ENCODE measurements around the gene METTL25. TPM values are rescaled to one million over a fixed set of nuclear protein-coding genes. Genes with fewer than 3 reads are reported as not detected.

The METTL25 gene
- total and polyA plus RNA-seq, 10 of the 15 experiments (the other 5 are each of a cell fraction or from before 2014, with no cell fraction given): 5.6 to 11.3 (median 8.0) TPM

DNA sequence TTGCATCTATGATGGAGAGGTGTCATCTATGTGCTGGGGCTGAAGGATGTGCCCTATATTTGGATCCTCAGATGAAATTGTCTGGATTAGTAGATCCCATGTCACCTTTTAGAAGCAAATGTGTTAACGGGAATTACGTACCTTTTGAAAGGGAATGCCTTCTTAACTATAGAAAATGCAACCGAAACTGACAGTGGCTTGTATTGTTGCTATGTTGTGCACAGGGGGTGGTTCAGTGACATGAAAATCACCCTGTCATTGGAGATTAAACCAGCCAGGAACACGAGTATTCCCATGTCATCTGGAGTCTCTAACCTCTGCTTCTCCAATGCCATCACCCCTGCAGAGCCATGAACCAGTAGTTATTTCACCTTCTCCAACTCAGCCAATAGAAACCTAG lies 110.2 kb downstream of the METTL25 start:
- BruUV-seq (replicated peaks): no TSS peak
- H3K9me3 ChIP-seq (replicated peaks; ENCODE audit: control insufficient read depth, insufficient read depth, low read length): peaks cover 2% of the 10 kb centered on the region; the same call in 1 of the 3 replicates
- CTCF ChIA-PET: no interaction called here
- no peaks in the 10 kb centered on the region for H3K79me2 ChIP-seq (ENCODE audit: control insufficient read depth, insufficient read depth, low read length)
- POLR2A ChIA-PET: no interaction called here
- H3K27ac ChIP-seq (ENCODE audit: control insufficient read depth, insufficient read depth): no peak overlapping the region
- no peaks in the 10 kb centered on the region for H3K4me1 ChIP-seq (ENCODE audit: control insufficient read depth, insufficient read depth, low read length)
- DNase-seq (ENCODE audit: low read depth, low spot score): no peak
- RAD21 ChIA-PET (ENCODE audit: unreplicated experiment): no interaction called here
- no peak overlapping the region for H3K4me2 ChIP-seq (ENCODE audit: control insufficient read depth, insufficient read depth)
- in situ Hi-C loops (cut with MboI) (no loop called here), intact Hi-C loops (cut with micrococcal nuclease; ENCODE audit: unreplicated experiment) (no loop called here)
- H3K36me3 ChIP-seq (ENCODE audit: control insufficient read depth in 2 of 2, insufficient read depth in 2 of 2, low read length in 1 of 2): no peaks in the 10 kb centered on the region; a peak in 1 of 4 replicates
- SMC1A ChIA-PET (ENCODE audit: uncharacterized antibody, unreplicated experiment): no interaction called here
- H3K9ac ChIP-seq (ENCODE audit: control insufficient read depth, insufficient read depth, low read length): no peak overlapping the region
- ATAC-seq: no peak
- no peak overlapping the region for H2AFZ ChIP-seq (ENCODE audit: control insufficient read depth, low read depth, low read length)
- FAIRE-seq: peak; percentile 13
- 81% methylated on average over 4 of the region's 4 CpGs for WGBS (ENCODE audit: insufficient coverage, insufficient replicate concordance, low lambda C conversion rate, missing lambda C conversion rate)
- H3K27me3 ChIP-seq (replicated peaks in 1 of 2; ENCODE audit: control insufficient read depth in 2 of 2, insufficient read depth in 2 of 2, low read length in 1 of 2): no peaks in the 10 kb centered on the region
- H3K4me3 ChIP-seq: no peak overlapping the region
- H4K20me1 ChIP-seq (ENCODE audit: control insufficient read depth, insufficient read depth): no peaks in the 10 kb centered on the region
- TF ChIP-seq SUZ12 (IDR thresholded peaks at IDR 0.05; ENCODE audit: unreplicated experiment): no peak
- no peak for TF ChIP-seq ZBTB4 (CRISPR knock-in tag; IDR thresholded peaks at IDR 0.05)
- TF ChIP-seq BRCA1 (IDR thresholded peaks at IDR 0.05; ENCODE audit: low read depth, low read length): no peak
- no peak for TF ChIP-seq TCF12 (IDR thresholded peaks at IDR 0.05; ENCODE audit: low read depth, low read length)
- no peak for TF ChIP-seq BACH1 (IDR thresholded peaks at IDR 0.05; ENCODE audit: borderline replicate concordance)
- no peak for TF ChIP-seq RELA (IDR thresholded peaks at IDR 0.05; ENCODE audit: borderline replicate concordance, partially characterized antibody)
- TF ChIP-seq MYB (IDR thresholded peaks at IDR 0.05; ENCODE audit: borderline replicate concordance, low read depth, low read length): no peak
- no peak for TF ChIP-seq PBX3 (IDR thresholded peaks at IDR 0.05; ENCODE audit: insufficient replicate concordance, low read depth, low read length)
- no peak for TF ChIP-seq TBL1XR1 (IDR thresholded peaks at IDR 0.05; ENCODE audit: low read depth, low read length)
- TF ChIP-seq ZNF592 (IDR thresholded peaks at IDR 0.05): no peak
- no peak for TF ChIP-seq TARDBP (IDR thresholded peaks at IDR 0.05; ENCODE audit: borderline replicate concordance)
- TF ChIP-seq CBX3 (IDR thresholded peaks at IDR 0.05; ENCODE audit: borderline replicate concordance, low read depth): no peak
- TF ChIP-seq CREB1 (IDR thresholded peaks at IDR 0.05; ENCODE audit: low read depth): no peak

Data from GM12878 (cell line).